Transverse colon (tissue), 4 donors: Measurements from ENCODE around the gene CAMTA1.

Source experiments
- EP300 ChIP-seq: sonication (generic); formaldehyde crosslinking; IDR thresholded peaks from one replicate; pipeline ENCODE4 v1.6.1; 2017; ENCODE audit warnings: antibody characterized with exemption, low read depth
- POLR2A ChIP-seq: fragments of 450-650 bp; IDR thresholded peaks from one replicate; pipeline ENCODE4 v1.6.1; 2016; ENCODE audit warnings: antibody characterized with exemption, mild to moderate bottlenecking, moderate library complexity
- POLR2AphosphoS5 ChIP-seq, 3 donors: sonication (generic); formaldehyde crosslinking; IDR thresholded peaks; one replicate each; pipeline ENCODE4 v1.6.1; 2016; ENCODE audit warnings: antibody characterized with exemption in 3 of 3
- TF ChIP-seq, protein P1 (sequence below), 5 experiments: fragments of 200-600 bp in 3 of 5; fragments of 450-650 bp in 2 of 5; sonication (generic) in 3 of 5; IDR thresholded peaks; 1 replicate in 2 of 5; 2 replicates in 3 of 5; pipeline ENCODE4 v1.5.1; 2016 to 2017; ENCODE audit warnings: antibody characterized with exemption in 5 of 5, inconsistent platforms in 3 of 5, mild to moderate bottlenecking in 2 of 5, moderate library complexity in 1 of 5

DNA sequence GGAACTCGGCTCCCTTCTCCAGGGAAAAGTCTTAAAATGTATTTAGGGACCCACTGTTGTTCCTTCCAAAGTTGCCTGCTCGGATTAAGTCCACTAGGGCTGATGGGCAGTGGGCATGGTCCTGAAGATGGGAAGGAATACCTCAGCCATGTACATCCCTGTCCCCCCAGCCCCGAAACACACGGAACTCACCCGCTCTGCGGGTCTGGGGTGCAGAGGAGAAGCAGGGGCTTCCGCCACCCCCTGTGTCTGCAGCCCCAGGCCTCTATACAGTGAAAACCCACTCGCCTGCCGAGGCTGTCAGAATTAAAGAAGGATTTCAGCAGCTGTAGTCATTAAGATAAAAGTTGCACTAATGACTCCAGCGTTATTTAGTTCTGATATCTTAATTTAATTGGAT lies 773.2 kb downstream of the CAMTA1 start:
- TF ChIP-seq, protein P1, sequence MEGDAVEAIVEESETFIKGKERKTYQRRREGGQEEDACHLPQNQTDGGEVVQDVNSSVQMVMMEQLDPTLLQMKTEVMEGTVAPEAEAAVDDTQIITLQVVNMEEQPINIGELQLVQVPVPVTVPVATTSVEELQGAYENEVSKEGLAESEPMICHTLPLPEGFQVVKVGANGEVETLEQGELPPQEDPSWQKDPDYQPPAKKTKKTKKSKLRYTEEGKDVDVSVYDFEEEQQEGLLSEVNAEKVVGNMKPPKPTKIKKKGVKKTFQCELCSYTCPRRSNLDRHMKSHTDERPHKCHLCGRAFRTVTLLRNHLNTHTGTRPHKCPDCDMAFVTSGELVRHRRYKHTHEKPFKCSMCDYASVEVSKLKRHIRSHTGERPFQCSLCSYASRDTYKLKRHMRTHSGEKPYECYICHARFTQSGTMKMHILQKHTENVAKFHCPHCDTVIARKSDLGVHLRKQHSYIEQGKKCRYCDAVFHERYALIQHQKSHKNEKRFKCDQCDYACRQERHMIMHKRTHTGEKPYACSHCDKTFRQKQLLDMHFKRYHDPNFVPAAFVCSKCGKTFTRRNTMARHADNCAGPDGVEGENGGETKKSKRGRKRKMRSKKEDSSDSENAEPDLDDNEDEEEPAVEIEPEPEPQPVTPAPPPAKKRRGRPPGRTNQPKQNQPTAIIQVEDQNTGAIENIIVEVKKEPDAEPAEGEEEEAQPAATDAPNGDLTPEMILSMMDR (IDR thresholded peaks at IDR 0.05), result no peak
- no peak for TF ChIP-seq EP300
- TF ChIP-seq POLR2A, result no peak
- TF ChIP-seq POLR2AphosphoS5 (IDR thresholded peaks at IDR 0.05), result no peak
